PC-9 (cell line): ENCODE measurements around the gene QDPR. TPM values are rescaled to one million over a fixed set of nuclear protein-coding genes. Genes with fewer than 3 reads are reported as not detected.

ENCODE experiments used
- Bru-seq: library from RNA; stranded (reverse); fragments of 400-500 nt; gene quantifications from one replicate; lab custom pipeline; 2021; lab: Mats Ljungman, UMichigan
- BruChase-seq, 2 experiments: library from RNA; stranded (reverse); fragments of 400-500 nt; gene quantifications; one replicate each; lab custom pipeline; 2021; lab: Mats Ljungman, UMichigan
- BruUV-seq: library from RNA; stranded (reverse); fragments of 400-500 nt; replicated peaks from 2 replicates; lab custom pipeline; 2021; lab: Mats Ljungman, UMichigan
- CTCF ChIA-PET: fragments of 300-600 bp; sonication (Branson Sonifier 250); formaldehyde crosslinking; loops from one replicate; lab custom pipeline; 2022; ENCODE audit warnings: antibody characterized with exemption; lab: Charles Lee
- POLR2A ChIA-PET: fragments of 300-600 bp; sonication (Branson Sonifier 250); formaldehyde crosslinking; loops from one replicate; lab custom pipeline; 2022; ENCODE audit warnings: antibody characterized with exemption; ENCODE audit not compliant: unreplicated experiment; lab: Charles Lee
- DNase-seq, 2 experiments: peaks; one replicate each; pipeline versions ENCODE4 v3.0.0 to v3.0.0-alpha.2; 2015 to 2022; ENCODE audit warnings: mixed read lengths in 1 of 2
- H2AFZ ChIP-seq: fragments of 200-600 bp; sonication (generic); 2 replicates; pipeline ENCODE4 v1.8.1; 2017; ENCODE audit warnings: antibody characterized with exemption
- H3F3A ChIP-seq: fragments of 200-600 bp; sonication (generic); 2 replicates; pipeline ENCODE4 v1.8.1; 2017; ENCODE audit warnings: antibody characterized with exemption, mild to moderate bottlenecking, low read depth; ENCODE audit not compliant: insufficient read depth
- H3K27ac ChIP-seq: fragments of 200-600 bp; sonication (generic); 2 replicates; pipeline ENCODE4 v1.6.1; 2016; ENCODE audit warnings: mixed run types
- H3K27me3 ChIP-seq: fragments of 200-600 bp; sonication (generic); 2 replicates; pipeline ENCODE4 v1.6.1; 2016; ENCODE audit warnings: low read depth, mixed run types; ENCODE audit not compliant: insufficient read depth
- H3K36me3 ChIP-seq: fragments of 200-600 bp; sonication (generic); 2 replicates; pipeline ENCODE4 v1.6.1; 2016; ENCODE audit warnings: low read depth, mixed run types
- H3K4me1 ChIP-seq: fragments of 200-600 bp; sonication (generic); replicated peaks from 2 replicates; pipeline ENCODE4 v1.6.1; 2016; ENCODE audit warnings: mixed run types; ENCODE audit not compliant: insufficient read depth
- H3K4me2 ChIP-seq: fragments of 200-600 bp; sonication (generic); 2 replicates; pipeline ENCODE4 v1.6.1; 2017; ENCODE audit warnings: mixed run types
- H3K4me3 ChIP-seq: fragments of 200-600 bp; sonication (generic); 2 replicates; pipeline ENCODE4 v1.6.1; 2016; ENCODE audit warnings: mixed run types
- H3K79me2 ChIP-seq: fragments of 200-600 bp; sonication (generic); 2 replicates; pipeline ENCODE4 v1.6.1; 2017; ENCODE audit warnings: low read depth, mixed run types
- H3K9me2 ChIP-seq: fragments of 200-600 bp; sonication (generic); 2 replicates; pipeline ENCODE4 v1.8.1; 2017; ENCODE audit warnings: mild to moderate bottlenecking; ENCODE audit not compliant: insufficient read depth
- H3K9me3 ChIP-seq: fragments of 200-600 bp; sonication (generic); 2 replicates; pipeline ENCODE4 v1.8.1; 2016; ENCODE audit warnings: low read depth; ENCODE audit not compliant: insufficient read depth
- H4K20me1 ChIP-seq: fragments of 200-600 bp; sonication (generic); 2 replicates; pipeline ENCODE4 v1.8.1; 2017; ENCODE audit not compliant: insufficient read depth
- EZH2 ChIP-seq: fragments of 200-600 bp; sonication (generic); IDR thresholded peaks from 2 replicates; pipeline ENCODE4 v1.8.0; 2017; ENCODE audit warnings: antibody characterized with exemption, low read depth
- intact Hi-C: fragments of 100-400 bp; cut with micrococcal nuclease; formaldehyde crosslinking; loops from one replicate; pipeline ENCODE4 v1.10.0; 2022; ENCODE audit not compliant: unreplicated experiment
- long read RNA-seq: library from polyadenylated mRNA; stranded (forward); transcript quantifications from one replicate; pipeline ENCODE4 v2.0.0, GENCODE V29; 2022
- total RNA-seq: library from RNA; stranded (reverse); gene quantifications from 2 replicates; pipeline ENCODE4 v1.2.3, GENCODE V29; 2021
- TF ChIP-seq, protein P1 (sequence below): fragments of 200-600 bp; sonication (generic); conservative IDR thresholded peaks from 2 replicates; pipeline ENCODE4 v1.6.1; 2017; ENCODE audit warnings: mixed run types, antibody characterized with exemption, mild to moderate bottlenecking, moderate library complexity

QDPR gene
- total RNA-seq: 14.0 and 27.8 TPM in 2 replicates
- Bru-seq, nascent RNA: percentile 49 among the genes with signal in this experiment
- BruChase-seq, experiment 1, labeled RNA remaining after a 2-hour chase: percentile 41 among the genes with signal in this experiment
- percentile 40 among the genes with signal in this experiment for BruChase-seq, experiment 2, labeled RNA remaining after a 6-hour chase
- long read RNA-seq, transcript QDPR-201 (7 exons, 1,648 nt): major isoform, 48 of 62 reads
- long read RNA-seq, partial matches to known transcripts: 0 of 62 reads
- long read RNA-seq, other reads (novel, unspliced or antisense): 7 of 62 reads

DNA sequence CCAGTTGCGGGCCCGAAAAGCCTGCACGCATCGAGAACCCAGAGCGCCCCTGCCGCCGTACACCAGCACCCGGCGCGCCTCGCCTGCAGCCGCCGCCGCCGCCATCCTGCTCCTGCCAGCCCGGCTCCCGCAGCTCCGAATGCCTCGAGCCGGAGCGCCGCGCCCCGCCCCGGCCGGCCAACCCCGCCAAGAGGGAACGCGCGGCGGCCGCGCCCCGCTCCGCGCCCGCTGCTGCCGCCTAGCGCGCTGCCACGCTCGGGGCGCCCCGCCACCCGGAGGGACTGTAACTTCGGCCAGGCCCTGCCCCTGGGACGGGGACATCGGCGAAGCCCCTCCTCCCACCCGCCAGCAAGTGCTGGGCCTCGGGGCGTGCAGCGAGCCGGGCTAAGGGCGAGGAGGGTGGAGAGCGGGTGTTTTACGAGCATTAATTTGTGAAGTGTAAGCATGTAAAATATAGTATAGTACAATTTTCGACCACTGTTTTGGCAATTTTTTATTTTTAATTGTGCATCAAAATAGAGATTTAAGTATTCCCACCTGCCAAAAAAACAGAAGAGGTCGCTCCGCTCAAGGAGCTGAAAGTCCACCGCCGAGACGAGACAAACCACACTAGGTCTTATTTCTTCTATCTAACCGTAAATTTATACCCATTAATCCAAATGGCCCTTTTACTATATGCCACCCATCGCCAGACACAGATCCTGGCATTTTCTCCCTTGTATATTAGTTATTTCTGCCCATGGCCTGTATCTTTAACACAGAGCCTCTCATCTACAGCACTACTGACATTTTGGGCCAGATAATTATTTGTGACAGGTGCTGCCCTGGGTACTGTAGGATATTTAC, at the start of gene QDPR:
Gene QDPR, minus strand, starts transcription at position 141 of the 846 bp plus-strand sequence. Its CDS starts 36 bp downstream, at position 105.
- H3K36me3 ChIP-seq: no peaks in the 10 kb centered on the region
- H2AFZ ChIP-seq: peak within 1 kb of the TSS; percentile 98
- POLR2A ChIA-PET: no interaction called here
- intact Hi-C loops: loop anchor here (5.0 kb wide), 2 partner anchors 295 to 510 kb away; partner anchors contain the start of gene LCORL
- peaks cover 11% of the 10 kb centered on the region; the same call in 1 of the 2 replicates for H3K4me1 ChIP-seq
- no peak for TF ChIP-seq EZH2
- TF ChIP-seq, protein P1, sequence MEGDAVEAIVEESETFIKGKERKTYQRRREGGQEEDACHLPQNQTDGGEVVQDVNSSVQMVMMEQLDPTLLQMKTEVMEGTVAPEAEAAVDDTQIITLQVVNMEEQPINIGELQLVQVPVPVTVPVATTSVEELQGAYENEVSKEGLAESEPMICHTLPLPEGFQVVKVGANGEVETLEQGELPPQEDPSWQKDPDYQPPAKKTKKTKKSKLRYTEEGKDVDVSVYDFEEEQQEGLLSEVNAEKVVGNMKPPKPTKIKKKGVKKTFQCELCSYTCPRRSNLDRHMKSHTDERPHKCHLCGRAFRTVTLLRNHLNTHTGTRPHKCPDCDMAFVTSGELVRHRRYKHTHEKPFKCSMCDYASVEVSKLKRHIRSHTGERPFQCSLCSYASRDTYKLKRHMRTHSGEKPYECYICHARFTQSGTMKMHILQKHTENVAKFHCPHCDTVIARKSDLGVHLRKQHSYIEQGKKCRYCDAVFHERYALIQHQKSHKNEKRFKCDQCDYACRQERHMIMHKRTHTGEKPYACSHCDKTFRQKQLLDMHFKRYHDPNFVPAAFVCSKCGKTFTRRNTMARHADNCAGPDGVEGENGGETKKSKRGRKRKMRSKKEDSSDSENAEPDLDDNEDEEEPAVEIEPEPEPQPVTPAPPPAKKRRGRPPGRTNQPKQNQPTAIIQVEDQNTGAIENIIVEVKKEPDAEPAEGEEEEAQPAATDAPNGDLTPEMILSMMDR: peak; percentile 37; the same call in 1 of the 2 replicates
- no peaks in the 10 kb centered on the region; the same call in 1 of the 2 replicates for H3K79me2 ChIP-seq
- no peaks in the 10 kb centered on the region for H4K20me1 ChIP-seq
- peak within 1 kb of the TSS; percentile 81 for H3K4me3 ChIP-seq
- no peaks in the 10 kb centered on the region for H3K9me3 ChIP-seq
- no peaks in the 10 kb centered on the region for H3K9me2 ChIP-seq
- CTCF ChIA-PET: interaction anchor here (0.6 to 0.7 kb wide), 2 partner anchors 37 to 85 kb away, joined by 3 to 4 read pairs; no protein-coding TSS in a partner anchor
- no peaks in the 10 kb centered on the region for H3F3A ChIP-seq
- peak within 1 kb of the TSS; percentile 88 for H3K4me2 ChIP-seq
- H3K27me3 ChIP-seq: peaks cover 15% of the 10 kb centered on the region; the same call in 1 of the 2 replicates
- peak; percentile 57 to 89 for DNase-seq
- no peak within 1 kb of the TSS for H3K27ac ChIP-seq
- BruUV-seq: no TSS peak

- intact Hi-C loops: no loop called here
- Histone ChIP-seq H3K4me1 (no peaks in the 10 kb centered on the region), H3K4me3 (no peak overlapping the region), H3F3A (no peaks in the 10 kb centered on the region), H3K79me2 (no peaks in the 10 kb centered on the region), H2AFZ (no peak overlapping the region), H4K20me1 (no peaks in the 10 kb centered on the region), H3K27ac (no peak overlapping the region), H3K36me3 (no peaks in the 10 kb centered on the region), H3K27me3 (0 out of 2 replicates have a peak, but pooled peaks cover 3% of the 10 kb centered on the region), H3K9me2 (no peaks in the 10 kb centered on the region), H3K4me2 (no peak overlapping the region), H3K9me3 (no peaks in the 10 kb centered on the region)
- TF ChIP-seq EZH2: no peak
- TF ChIP-seq, protein P1: no peak
- ChIA-PET POLR2A (no interaction called here), CTCF (no interaction called here)
- no peak for DNase-seq
- BruUV-seq: no TSS peak
Measured at GRCh38 chr4:17561195-17561909, 49.5 kb upstream of the QDPR start.
